A549 (cell line): ENCODE data around the gene LAIR1.

Source experiments
- BHLHE40 ChIP-seq: IDR thresholded peaks from 2 replicates; pipeline ENCODE4 v1.6.1; 2012; ENCODE audit warnings: low read depth, low read length, inconsistent platforms
- CEBPB ChIP-seq, 2 experiments: fragments of >200 bp in 1 of 2; sonication (Bioruptor Twin) in 1 of 2; formaldehyde crosslinking in 1 of 2; IDR thresholded peaks; 2 replicates each; pipeline ENCODE4 v1.6.1; 2012 to 2016
- CHD4 ChIP-seq: fragments of 200-600 bp; sonication (generic); IDR thresholded peaks from 2 replicates; pipeline ENCODE4 v1.6.1; 2016; ENCODE audit warnings: antibody characterized with exemption, mild to moderate bottlenecking, borderline replicate concordance
- SMC3 ChIP-seq: fragments of >200 bp; sonication (Bioruptor Twin); formaldehyde crosslinking; IDR thresholded peaks from 3 replicates; pipeline ENCODE4 v1.6.1; 2018; ENCODE audit warnings: inconsistent platforms
- TF ChIP-seq, protein P1 (sequence below): fragments of >200 bp; sonication (Bioruptor Twin); formaldehyde crosslinking; IDR thresholded peaks from 3 replicates; pipeline ENCODE4 v1.5.1; 2016
- TF ChIP-seq, protein P2 (sequence below): IDR thresholded peaks from 2 replicates; pipeline ENCODE4 v1.6.1; 2012

GRCh38 chr19:54355675-54356074, 9.1 kb downstream of the LAIR1 start:
- TF ChIP-seq, protein P1, sequence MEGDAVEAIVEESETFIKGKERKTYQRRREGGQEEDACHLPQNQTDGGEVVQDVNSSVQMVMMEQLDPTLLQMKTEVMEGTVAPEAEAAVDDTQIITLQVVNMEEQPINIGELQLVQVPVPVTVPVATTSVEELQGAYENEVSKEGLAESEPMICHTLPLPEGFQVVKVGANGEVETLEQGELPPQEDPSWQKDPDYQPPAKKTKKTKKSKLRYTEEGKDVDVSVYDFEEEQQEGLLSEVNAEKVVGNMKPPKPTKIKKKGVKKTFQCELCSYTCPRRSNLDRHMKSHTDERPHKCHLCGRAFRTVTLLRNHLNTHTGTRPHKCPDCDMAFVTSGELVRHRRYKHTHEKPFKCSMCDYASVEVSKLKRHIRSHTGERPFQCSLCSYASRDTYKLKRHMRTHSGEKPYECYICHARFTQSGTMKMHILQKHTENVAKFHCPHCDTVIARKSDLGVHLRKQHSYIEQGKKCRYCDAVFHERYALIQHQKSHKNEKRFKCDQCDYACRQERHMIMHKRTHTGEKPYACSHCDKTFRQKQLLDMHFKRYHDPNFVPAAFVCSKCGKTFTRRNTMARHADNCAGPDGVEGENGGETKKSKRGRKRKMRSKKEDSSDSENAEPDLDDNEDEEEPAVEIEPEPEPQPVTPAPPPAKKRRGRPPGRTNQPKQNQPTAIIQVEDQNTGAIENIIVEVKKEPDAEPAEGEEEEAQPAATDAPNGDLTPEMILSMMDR: no peak
- TF ChIP-seq CEBPB (IDR thresholded peaks at IDR 0.05) (no peak), BHLHE40 (no peak), SMC3 (no peak), CHD4 (no peak)
- TF ChIP-seq, protein P2, sequence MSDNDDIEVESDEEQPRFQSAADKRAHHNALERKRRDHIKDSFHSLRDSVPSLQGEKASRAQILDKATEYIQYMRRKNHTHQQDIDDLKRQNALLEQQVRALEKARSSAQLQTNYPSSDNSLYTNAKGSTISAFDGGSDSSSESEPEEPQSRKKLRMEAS: no peak
